ENCODE data around the gene POGLUT3. TPM values are rescaled to one million over a fixed set of nuclear protein-coding genes. Genes with fewer than 3 reads are reported as not detected.

POGLUT3 gene
- total and polyA plus RNA-seq, 2 of the 8 experiments (the other 6 are each of a cell fraction or from before 2014, with no cell fraction given), result 4.7 to 17.4 TPM

DNA sequence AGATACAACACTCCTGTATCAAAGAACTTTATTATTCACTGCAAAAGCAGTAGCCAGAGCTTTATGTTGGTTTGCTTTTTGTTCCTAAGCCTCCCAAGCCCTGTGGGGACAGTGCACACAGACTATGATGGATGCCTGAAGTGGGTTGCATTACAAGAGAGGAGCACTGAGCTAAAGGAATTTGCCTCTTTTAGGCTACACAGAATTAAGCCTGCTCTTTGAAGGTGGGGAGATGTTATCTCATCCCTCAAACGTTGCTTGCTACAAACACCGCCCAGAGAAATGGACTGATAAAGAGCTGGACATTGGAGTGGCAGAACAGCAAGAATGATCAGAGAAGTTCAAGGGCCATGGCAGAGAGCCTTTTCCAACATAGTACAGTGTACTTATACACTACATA lies 2.5 kb upstream of the POGLUT3 start:
- no peak for DNase-seq (ENCODE audit: low read depth in 1 of 2, low spot score in 2 of 2)
- Histone ChIP-seq H2AK5ac (ENCODE audit: low read depth, low read length) (no peak overlapping the region), H3K79me2 (ENCODE audit: control insufficient read depth in 1 of 2, insufficient read depth in 2 of 2, low read length in 2 of 2) (no peaks in the 10 kb centered on the region), H3K27ac (ENCODE audit: low read depth, low read length) (no peak overlapping the region), H2BK12ac (ENCODE audit: low read depth, low read length) (no peak overlapping the region), H3K9me3 (ENCODE audit: insufficient read depth in 2 of 2, low read depth in 1 of 2, low read length in 1 of 2) (no peaks in the 10 kb centered on the region), H4K8ac (ENCODE audit: extremely low read depth, insufficient read depth, low read length) (no peak overlapping the region), H3K9ac (replicated peaks in 1 of 4; ENCODE audit: extremely low read depth in 1 of 4, low read depth in 3 of 4, low read length in 3 of 4) (no peak overlapping the region), H2BK120ac (replicated peaks; ENCODE audit: low read depth, low read length) (no peak overlapping the region), H3K79me1 (ENCODE audit: low read depth, low read length) (no peaks in the 10 kb centered on the region), H4K91ac (replicated peaks; ENCODE audit: insufficient read length, low read length) (no peak overlapping the region), H3K23me2 (ENCODE audit: low read depth, low read length) (peaks cover 6% of the 10 kb centered on the region; the same call in 1 of the 2 replicates), H3K36me3 (ENCODE audit: control insufficient read depth in 2 of 4, insufficient read depth in 4 of 4, low read length in 3 of 4) (no peaks in the 10 kb centered on the region), H3K23ac (ENCODE audit: insufficient read length) (no peak overlapping the region), H3K27me3 (replicated peaks in 1 of 4; ENCODE audit: control insufficient read depth in 3 of 4, extremely low read depth in 1 of 4, insufficient read depth in 3 of 4, low read length in 3 of 4) (peaks cover 0 to 6% (median 2%) of the 10 kb centered on the region in 4 experiments; a peak in 3 of 7 replicates), H3K4me2 (ENCODE audit: insufficient read depth in 1 of 2, low read depth in 2 of 2, low read length in 2 of 2) (no peak overlapping the region), H3K4me3 (ENCODE audit: extremely low read depth in 1 of 4, insufficient read depth in 2 of 4, low read depth in 3 of 4, low read length in 4 of 4) (no peak overlapping the region), H2BK5ac (ENCODE audit: low read depth, low read length) (no peak overlapping the region), H3K14ac (ENCODE audit: insufficient read length) (no peak overlapping the region), H2BK20ac (ENCODE audit: low read length) (no peak overlapping the region), H4K20me1 (replicated peaks in 1 of 2; ENCODE audit: control insufficient read depth in 1 of 2, insufficient read depth in 2 of 2, low read length in 2 of 2) (no peaks in the 10 kb centered on the region), H3K56ac (replicated peaks; ENCODE audit: insufficient read length, low read depth, low read length) (no peak overlapping the region), H3K4me1 (replicated peaks in 1 of 4; ENCODE audit: control insufficient read depth in 3 of 4, insufficient read depth in 4 of 4, low read length in 3 of 4) (peaks cover 0 to 4% (median 2%) of the 10 kb centered on the region in 4 experiments; a peak in 6 of 7 replicates), H2BK15ac (ENCODE audit: low read length) (no peak overlapping the region), H3K4ac (replicated peaks; ENCODE audit: insufficient read length, low read depth, low read length) (no peak overlapping the region), H4K5ac (ENCODE audit: insufficient read length, low read depth, low read length) (no peak overlapping the region), H3K18ac (ENCODE audit: extremely low read depth, low read length) (no peak overlapping the region), H2AFZ (ENCODE audit: low read length) (no peak overlapping the region)
- WGBS, 2 experiments (ENCODE audit: extremely low coverage in 1 of 2, insufficient coverage in 1 of 2, insufficient read length in 1 of 2, insufficient replicate concordance in 2 of 2, low coverage in 1 of 2, low lambda C conversion rate in 2 of 2, missing lambda C conversion rate in 1 of 2), result 94% methylated on average over 2 of the region's 2 CpGs; no CpG with 5 or more reads in 1 of the 2 experiments
- FAIRE-seq, result no peak
- TF ChIP-seq RBBP5 (IDR thresholded peaks at IDR 0.05; ENCODE audit: borderline replicate concordance, low read depth, low read length), result no peak
- TF ChIP-seq RXRA (IDR thresholded peaks at IDR 0.05; ENCODE audit: insufficient read depth, low read depth, low read length), result no peak
- no peak for TF ChIP-seq ATF2 (IDR thresholded peaks at IDR 0.05; ENCODE audit: low read length)
- TF ChIP-seq RNF2 (IDR thresholded peaks at IDR 0.05; ENCODE audit: borderline replicate concordance, low read depth, low read length, missing control alignments, poor library complexity, severe bottlenecking), result no peak
- TF ChIP-seq SAP30 (IDR thresholded peaks at IDR 0.05; ENCODE audit: insufficient read depth, insufficient replicate concordance, low read length), result no peak
- TF ChIP-seq SIN3A (conservative IDR thresholded peaks at IDR 0.05 in 1 of 2, IDR thresholded peaks at IDR 0.05 in 1 of 2; ENCODE audit: low read depth in 1 of 2, low read length in 2 of 2), result no peak
- no peak for TF ChIP-seq KDM5A (IDR thresholded peaks at IDR 0.05; ENCODE audit: low read length)
- no peak for TF ChIP-seq TCF12 (IDR thresholded peaks at IDR 0.05; ENCODE audit: low read depth, low read length)
- no peak for TF ChIP-seq CREB1 (IDR thresholded peaks at IDR 0.05)
- TF ChIP-seq JUND (IDR thresholded peaks at IDR 0.05; ENCODE audit: low read length), result no peak
- no peak for TF ChIP-seq TBP (IDR thresholded peaks at IDR 0.05; ENCODE audit: low read depth, low read length)
- CTCF ChIA-PET (ENCODE audit: partially characterized antibody), result interaction anchor here (1.1 kb wide), 1 partner anchor 82 kb away, joined by 4 read pairs; no protein-coding TSS in a partner anchor
- POLR2A ChIA-PET (ENCODE audit: partially characterized antibody), result no interaction called here
